Spleen (tissue), 11 donors: Measurements from ENCODE around the gene PITPNB. TPM values are rescaled to one million over a fixed set of nuclear protein-coding genes. Genes with fewer than 3 reads are reported as not detected.
A peak's percentile ranks its signal among the peaks of the same experiment; 100 is the strongest.

ENCODE experiments used
- DNase-seq: peaks from one replicate; pipeline ENCODE4 v3.0.0-alpha.2; 2020
- H3K27ac ChIP-seq, 8 donors: fragments of 200-600 bp; sonication (generic) in 7 of 8; 1 replicate in 4 of 8; 2 replicates in 4 of 8; pipeline versions ENCODE4 v1.5.0 to v1.8.0; 2016 to 2021; ENCODE audit warnings: inconsistent platforms in 4 of 8, mild to moderate bottlenecking in 4 of 8, moderate library complexity in 1 of 8
- H3K27me3 ChIP-seq, 7 donors: fragments of 200-600 bp; sonication (generic) in 6 of 7; replicated peaks in 1 of 7; 1 replicate in 4 of 7; 2 replicates in 3 of 7; pipeline versions ENCODE4 v1.5.0 to v1.8.0; 2016 to 2021; ENCODE audit warnings: inconsistent platforms in 3 of 7, mild to moderate bottlenecking in 1 of 7
- H3K36me3 ChIP-seq, 6 donors: fragments of 200-600 bp; sonication (generic) in 5 of 6; 1 replicate in 4 of 6; 2 replicates in 2 of 6; pipeline versions ENCODE4 v1.5.0 to v1.8.0; 2016 to 2021; ENCODE audit warnings: inconsistent platforms in 2 of 6
- H3K4me1 ChIP-seq, 6 donors: fragments of 200-600 bp; sonication (generic) in 5 of 6; 1 replicate in 3 of 6; 2 replicates in 3 of 6; pipeline versions ENCODE4 v1.5.0 to v1.8.0; 2016 to 2021; ENCODE audit warnings: inconsistent platforms in 3 of 6
- H3K4me3 ChIP-seq, 8 donors: fragments of 200-600 bp; sonication (generic) in 7 of 8; 1 replicate in 4 of 8; 2 replicates in 4 of 8; pipeline versions ENCODE4 v1.5.0 to v1.8.0; 2016 to 2021; ENCODE audit warnings: inconsistent platforms in 4 of 8, mild to moderate bottlenecking in 4 of 8, moderate library complexity in 2 of 8
- H3K9me3 ChIP-seq, 8 donors: fragments of 200-600 bp; sonication (generic) in 7 of 8; 1 replicate in 4 of 8; 2 replicates in 4 of 8; pipeline versions ENCODE4 v1.5.0 to v1.8.0; 2016 to 2021; ENCODE audit warnings: inconsistent platforms in 4 of 8
- CTCF ChIP-seq, 11 experiments: fragments of 200-600 bp in 7 of 11; fragments of 450-650 bp in 4 of 11; sonication (generic) in 4 of 11; IDR thresholded peaks in 8 of 11; conservative IDR thresholded peaks in 3 of 11; 1 replicate in 7 of 11; 2 replicates in 4 of 11; pipeline versions ENCODE4 v1.4.0 to v1.8.0; 2016 to 2021; ENCODE audit warnings: antibody characterized with exemption in 11 of 11, inconsistent platforms in 4 of 11, mild to moderate bottlenecking in 1 of 11
- POLR2A ChIP-seq, 3 donors: fragments of 450-650 bp; IDR thresholded peaks; one replicate each; pipeline ENCODE4 v1.5.1; 2017; ENCODE audit warnings: antibody characterized with exemption in 3 of 3, mild to moderate bottlenecking in 1 of 3
- POLR2AphosphoS5 ChIP-seq, 3 donors: sonication (generic); formaldehyde crosslinking; IDR thresholded peaks; one replicate each; pipeline ENCODE4 v1.5.1; 2017; ENCODE audit warnings: antibody characterized with exemption in 3 of 3
- WGBS, 5 donors: extraction: QIAGEN DNeasy Blood & Tissue Kit in 3 of 5; methylation state at CpG; one replicate each; pipeline versions ENCODE4 v1.1.5 to v1.1.7; 2013 to 2018; 5-methylcytosine and 5-hydroxymethylcytosine counted together
- intact Hi-C: fragments of 100-400 bp; cut with DNase I; formaldehyde crosslinking; loops from one replicate; pipeline ENCODE4 v1.15.0; 2023; ENCODE audit warnings: low total_unique reads
- polyA plus RNA-seq, 3 donors: library from polyadenylated mRNA; stranded (reverse); fragments of 200-250 nt; gene quantifications; one replicate each; pipeline ENCODE4 v1.2.1, GENCODE V29; 2013
- total RNA-seq, 7 donors: library from RNA; depleted of rRNA in 3 of 7; stranded (reverse); fragments of >200 nt in 3 of 7; fragmentation: NEBNext Ultra II Directional in 4 of 7; extraction: Animal tissue kit (Norgen Biotek cat#: 25700) in 4 of 7; gene quantifications; one replicate each; pipeline versions ENCODE4 v1.1.0 to v1.2.1, GENCODE V29; 2016 to 2021
- donor health status: healthy with polysubstance abuse.
- donor health status: DM: no; HTN: no; CAD: no; lungs with moderate emphysema.
- donor health status: DM: no; HTN: no; CAD: no.
- donor health status: Bipolar disorder and iron deficiency.
- donor health status: healthy.
- donor health status: DM: no; HTN: no; CAD: no.
- donor health status: DM: yes; HTN: yes; CAD: no.

PITPNB gene
- total and polyA plus RNA-seq, 10 donors = 17.5 to 67.2 (median 48.9) TPM

GRCh38 chr22:27832606-27833005 is 86.5 kb downstream of the PITPNB start:
- TF ChIP-seq POLR2AphosphoS5 (IDR thresholded peaks at IDR 0.05) (no peak), CTCF (IDR thresholded peaks at IDR 0.05 in 8 of 11, conservative IDR thresholded peaks at IDR 0.05 in 3 of 11) (no peak), POLR2A (IDR thresholded peaks at IDR 0.05) (no peak)
- no peak for DNase-seq
- H3K27me3 ChIP-seq = no peaks in the 10 kb centered on the region
- no peak overlapping the region for H3K27ac ChIP-seq
- no peak overlapping the region for H3K4me3 ChIP-seq
- intact Hi-C loops = no loop called here
- no peaks in the 10 kb centered on the region for H3K4me1 ChIP-seq
- WGBS, 5 donors = 90 to 94% (median 93%) methylated on average over 2 to 7 of the region's 7 CpGs
- H3K36me3 ChIP-seq = peaks cover 0 to 7% (median 0%) of the 10 kb centered on the region in 6 donors
- H3K9me3 ChIP-seq = peaks cover 0 to 2% (median 0%) of the 10 kb centered on the region in 8 donors

GRCh38 chr22:27829620-27830019 is 89.4 kb downstream of the PITPNB start:
- no peak for DNase-seq
- Histone ChIP-seq H3K27me3 (no peaks in the 10 kb centered on the region), H3K9me3 (peaks cover 0 to 4% (median 0%) of the 10 kb centered on the region in 8 donors), H3K4me3 (no peak overlapping the region), H3K4me1 (no peaks in the 10 kb centered on the region), H3K27ac (no peak overlapping the region), H3K36me3 (peaks cover 0 to 4% (median 0%) of the 10 kb centered on the region in 6 donors)
- intact Hi-C loops = no loop called here
- TF ChIP-seq POLR2AphosphoS5 (IDR thresholded peaks at IDR 0.05) = no peak
- TF ChIP-seq POLR2A (IDR thresholded peaks at IDR 0.05) = no peak
- TF ChIP-seq CTCF (IDR thresholded peaks at IDR 0.05 in 8 of 11, conservative IDR thresholded peaks at IDR 0.05 in 3 of 11) = no peak
- 81 to 93% (median 92%) methylated on average over 3 of the region's 3 CpGs for WGBS, 5 donors

- intact Hi-C loops = no loop called here
- H3K27ac ChIP-seq = no peak overlapping the region
- no peaks in the 10 kb centered on the region for H3K27me3 ChIP-seq
- peaks cover 0 to 4% (median 0%) of the 10 kb centered on the region in 8 donors for H3K9me3 ChIP-seq
- TF ChIP-seq POLR2AphosphoS5 (IDR thresholded peaks at IDR 0.05) (no peak), POLR2A (IDR thresholded peaks at IDR 0.05) (no peak), CTCF (IDR thresholded peaks at IDR 0.05 in 8 of 11, conservative IDR thresholded peaks at IDR 0.05 in 3 of 11) (no peak)
- WGBS, 5 donors = 69 to 79% (median 76%) methylated on average over 23 of the region's 23 CpGs
- no peak overlapping the region for H3K4me3 ChIP-seq
- no peaks in the 10 kb centered on the region for H3K4me1 ChIP-seq
- DNase-seq = no peak
- no peaks in the 10 kb centered on the region for H3K36me3 ChIP-seq
Measured at GRCh38 chr22:27827604-27828587, 91.2 kb downstream of the PITPNB start.

GRCh38 chr22:27825174-27825573 is 93.9 kb downstream of the PITPNB start:
- H3K27ac ChIP-seq = no peak overlapping the region
- WGBS, 5 donors = 92 to 96% (median 93%) methylated on average over 5 to 6 of the region's 6 CpGs
- H3K27me3 ChIP-seq = no peaks in the 10 kb centered on the region
- H3K4me1 ChIP-seq = no peaks in the 10 kb centered on the region
- TF ChIP-seq CTCF (IDR thresholded peaks at IDR 0.05 in 8 of 11, conservative IDR thresholded peaks at IDR 0.05 in 3 of 11) (peak in 3 of 11 experiments; percentile 18 to 34 (median 27)), POLR2A (IDR thresholded peaks at IDR 0.05) (no peak), POLR2AphosphoS5 (IDR thresholded peaks at IDR 0.05) (no peak)
- H3K4me3 ChIP-seq = no peak overlapping the region
- peaks cover 0 to 7% (median 2%) of the 10 kb centered on the region in 8 donors for H3K9me3 ChIP-seq
- H3K36me3 ChIP-seq = no peaks in the 10 kb centered on the region
- DNase-seq = no peak
- intact Hi-C loops = no loop called here
